IPS DF 4.7 (cell line): ENCODE data around the gene DNASE1L1.

Experiments used
- DNase-seq: peaks from one replicate; pipeline ENCODE4 v3.0.0-alpha.2; 2013; ENCODE audit warnings: low spot score; ENCODE audit errors: extremely low read depth

Gene DNASE1L1

GRCh38 chrX:154352466-154352865, 56.6 kb downstream of the DNASE1L1 start:
- no peak for DNase-seq

- no peak for DNase-seq
Measured at GRCh38 chrX:154352012-154352401, 57.0 kb downstream of the DNASE1L1 start.
